Testis (tissue), 2 donors: ENCODE measurements around the gene RAB3GAP2.

Experiments used
- POLR2A ChIP-seq: fragments of 450-650 bp; IDR thresholded peaks from one replicate; pipeline ENCODE4 v1.6.1; 2017; ENCODE audit warnings: antibody characterized with exemption, mild to moderate bottlenecking, moderate library complexity
- TF ChIP-seq, protein P1 (sequence below), 3 experiments: fragments of 450-650 bp in 2 of 3; fragments of 200-600 bp in 1 of 3; sonication (generic) in 1 of 3; IDR thresholded peaks; one replicate each; pipeline ENCODE4 v1.5.1; 2016 to 2019; ENCODE audit warnings: antibody characterized with exemption in 3 of 3, mild to moderate bottlenecking in 2 of 3, moderate library complexity in 1 of 3

DNA sequence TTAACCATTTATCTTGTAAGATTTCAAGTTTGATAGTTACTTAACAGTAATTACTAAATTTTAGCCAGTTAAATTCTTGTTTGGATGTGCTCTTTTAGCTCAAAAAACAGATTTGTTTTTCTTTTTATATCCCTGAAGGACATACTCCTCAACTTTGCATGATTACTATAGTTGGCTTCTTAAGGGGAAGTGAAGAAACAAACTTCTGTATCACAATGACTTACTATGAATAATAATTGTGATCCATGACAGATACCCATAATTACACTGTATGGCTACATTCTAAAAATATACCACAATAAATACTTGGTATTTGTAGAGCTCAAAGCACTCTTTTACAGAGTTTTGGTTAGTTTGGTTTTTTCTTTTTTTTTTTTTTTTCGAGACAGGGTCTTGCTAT, 122.5 kb downstream of the RAB3GAP2 start:
- TF ChIP-seq, protein P1, sequence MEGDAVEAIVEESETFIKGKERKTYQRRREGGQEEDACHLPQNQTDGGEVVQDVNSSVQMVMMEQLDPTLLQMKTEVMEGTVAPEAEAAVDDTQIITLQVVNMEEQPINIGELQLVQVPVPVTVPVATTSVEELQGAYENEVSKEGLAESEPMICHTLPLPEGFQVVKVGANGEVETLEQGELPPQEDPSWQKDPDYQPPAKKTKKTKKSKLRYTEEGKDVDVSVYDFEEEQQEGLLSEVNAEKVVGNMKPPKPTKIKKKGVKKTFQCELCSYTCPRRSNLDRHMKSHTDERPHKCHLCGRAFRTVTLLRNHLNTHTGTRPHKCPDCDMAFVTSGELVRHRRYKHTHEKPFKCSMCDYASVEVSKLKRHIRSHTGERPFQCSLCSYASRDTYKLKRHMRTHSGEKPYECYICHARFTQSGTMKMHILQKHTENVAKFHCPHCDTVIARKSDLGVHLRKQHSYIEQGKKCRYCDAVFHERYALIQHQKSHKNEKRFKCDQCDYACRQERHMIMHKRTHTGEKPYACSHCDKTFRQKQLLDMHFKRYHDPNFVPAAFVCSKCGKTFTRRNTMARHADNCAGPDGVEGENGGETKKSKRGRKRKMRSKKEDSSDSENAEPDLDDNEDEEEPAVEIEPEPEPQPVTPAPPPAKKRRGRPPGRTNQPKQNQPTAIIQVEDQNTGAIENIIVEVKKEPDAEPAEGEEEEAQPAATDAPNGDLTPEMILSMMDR (IDR thresholded peaks at IDR 0.05): no peak
- TF ChIP-seq POLR2A: no peak
